HFFc6 (cell line): Measurements from ENCODE around the gene PGGT1B. TPM values are rescaled to one million over a fixed set of nuclear protein-coding genes. Genes with fewer than 3 reads are reported as not detected.

Experiments used
- DNase-seq: peaks from one replicate; pipeline ENCODE4 v3.0.0-alpha.2; 2018
- H3K27ac Mint-ChIP-seq: 2 replicates; pipeline ENCODE4 v1.8.0; 2020; ENCODE audit warnings: mild to moderate bottlenecking, mixed read lengths
- H3K27me3 Mint-ChIP-seq: 2 replicates; pipeline ENCODE4 v1.8.0; 2021; ENCODE audit warnings: mild to moderate bottlenecking, moderate library complexity, mixed read lengths; ENCODE audit not compliant: insufficient read depth
- H3K36me3 Mint-ChIP-seq: 2 replicates; pipeline ENCODE4 v1.8.0; 2021; ENCODE audit warnings: low read depth, mixed read lengths
- H3K4me1 Mint-ChIP-seq: 2 replicates; pipeline ENCODE4 v1.8.0; 2020; ENCODE audit warnings: low read depth, mixed read lengths
- H3K4me3 Mint-ChIP-seq: 2 replicates; pipeline ENCODE4 v1.8.0; 2020; ENCODE audit warnings: mild to moderate bottlenecking, moderate library complexity, mixed read lengths
- H3K9me3 Mint-ChIP-seq: 2 replicates; pipeline ENCODE4 v1.8.0; 2020; ENCODE audit warnings: mild to moderate bottlenecking, mixed read lengths
- total RNA-seq, 6 experiments: library from RNA; stranded (reverse); fragmentation: NEBNext Ultra II Directional; extraction: Animal tissue kit (Norgen Biotek cat#: 25700); gene quantifications; 2 replicates in 1 of 6; 3 replicates in 5 of 6; pipeline ENCODE4 v1.2.3, GENCODE V29; 2021
- TF ChIP-seq, protein P1 (sequence below): fragments of 200-600 bp; sonication (generic); IDR thresholded peaks from 2 replicates; pipeline ENCODE4 v1.5.0; 2021; ENCODE audit warnings: antibody characterized with exemption, mild to moderate bottlenecking

PGGT1B gene
- total RNA-seq, 6 experiments from 2014 or later = 28.2 to 40.1 (median 35.0) TPM

DNA sequence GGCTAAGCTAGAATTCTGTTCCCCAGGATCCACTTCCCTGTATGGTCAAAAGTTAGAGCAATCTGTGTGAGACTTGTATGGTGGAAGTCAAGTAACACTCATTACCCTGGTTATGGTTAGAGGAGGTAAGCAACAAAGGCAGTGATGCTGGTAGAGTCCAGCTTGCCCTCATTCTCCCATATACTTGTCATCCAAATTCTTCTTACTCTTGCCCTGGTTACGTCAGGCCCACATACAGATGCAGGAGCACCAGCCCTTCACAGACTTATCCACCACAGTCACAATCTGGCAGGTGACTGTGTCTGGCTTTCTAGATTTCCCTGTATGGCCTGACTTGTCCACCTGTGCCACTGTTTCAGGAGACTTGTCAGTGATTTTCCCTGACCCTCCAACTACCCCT lies 35.4 kb downstream of the PGGT1B start:
- H3K4me3 Mint-ChIP-seq = no peak overlapping the region
- no peaks in the 10 kb centered on the region; the same call in 1 of the 2 replicates for H3K27me3 Mint-ChIP-seq
- H3K4me1 Mint-ChIP-seq = no peaks in the 10 kb centered on the region
- TF ChIP-seq, protein P1, sequence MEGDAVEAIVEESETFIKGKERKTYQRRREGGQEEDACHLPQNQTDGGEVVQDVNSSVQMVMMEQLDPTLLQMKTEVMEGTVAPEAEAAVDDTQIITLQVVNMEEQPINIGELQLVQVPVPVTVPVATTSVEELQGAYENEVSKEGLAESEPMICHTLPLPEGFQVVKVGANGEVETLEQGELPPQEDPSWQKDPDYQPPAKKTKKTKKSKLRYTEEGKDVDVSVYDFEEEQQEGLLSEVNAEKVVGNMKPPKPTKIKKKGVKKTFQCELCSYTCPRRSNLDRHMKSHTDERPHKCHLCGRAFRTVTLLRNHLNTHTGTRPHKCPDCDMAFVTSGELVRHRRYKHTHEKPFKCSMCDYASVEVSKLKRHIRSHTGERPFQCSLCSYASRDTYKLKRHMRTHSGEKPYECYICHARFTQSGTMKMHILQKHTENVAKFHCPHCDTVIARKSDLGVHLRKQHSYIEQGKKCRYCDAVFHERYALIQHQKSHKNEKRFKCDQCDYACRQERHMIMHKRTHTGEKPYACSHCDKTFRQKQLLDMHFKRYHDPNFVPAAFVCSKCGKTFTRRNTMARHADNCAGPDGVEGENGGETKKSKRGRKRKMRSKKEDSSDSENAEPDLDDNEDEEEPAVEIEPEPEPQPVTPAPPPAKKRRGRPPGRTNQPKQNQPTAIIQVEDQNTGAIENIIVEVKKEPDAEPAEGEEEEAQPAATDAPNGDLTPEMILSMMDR = no peak
- no peak overlapping the region for H3K27ac Mint-ChIP-seq
- H3K36me3 Mint-ChIP-seq = peaks cover 15% of the 10 kb centered on the region
- DNase-seq = no peak
- H3K9me3 Mint-ChIP-seq = no peaks in the 10 kb centered on the region

- DNase-seq = no peak
- Mint-ChIP-seq H3K4me3 (no peak overlapping the region), H3K4me1 (no peaks in the 10 kb centered on the region), H3K36me3 (peaks cover 13% of the 10 kb centered on the region; the same call in 1 of the 2 replicates), H3K27ac (no peak overlapping the region), H3K27me3 (no peaks in the 10 kb centered on the region; the same call in 1 of the 2 replicates), H3K9me3 (no peaks in the 10 kb centered on the region)
- TF ChIP-seq, protein P1 = no peak
These were observed 48.1 kb downstream of the PGGT1B start for GRCh38 chr5:115214541-115214940.

- Mint-ChIP-seq H3K4me1 (no peaks in the 10 kb centered on the region), H3K9me3 (no peaks in the 10 kb centered on the region), H3K4me3 (no peak overlapping the region), H3K36me3 (no peaks in the 10 kb centered on the region), H3K27ac (no peak overlapping the region), H3K27me3 (no peaks in the 10 kb centered on the region)
- TF ChIP-seq, protein P1 = no peak
- DNase-seq = no peak
These were observed 53.4 kb downstream of the PGGT1B start for GRCh38 chr5:115209279-115209678.

GRCh38 chr5:115202952-115203351 lies 59.7 kb downstream of the PGGT1B start:
- H3K4me3 Mint-ChIP-seq = no peak overlapping the region
- no peak for DNase-seq
- TF ChIP-seq, protein P1 = no peak
- no peaks in the 10 kb centered on the region for H3K36me3 Mint-ChIP-seq
- no peaks in the 10 kb centered on the region; the same call in none of the 2 replicates for H3K27me3 Mint-ChIP-seq
- no peaks in the 10 kb centered on the region for H3K4me1 Mint-ChIP-seq
- no peaks in the 10 kb centered on the region for H3K9me3 Mint-ChIP-seq
- H3K27ac Mint-ChIP-seq = no peak overlapping the region

DNA sequence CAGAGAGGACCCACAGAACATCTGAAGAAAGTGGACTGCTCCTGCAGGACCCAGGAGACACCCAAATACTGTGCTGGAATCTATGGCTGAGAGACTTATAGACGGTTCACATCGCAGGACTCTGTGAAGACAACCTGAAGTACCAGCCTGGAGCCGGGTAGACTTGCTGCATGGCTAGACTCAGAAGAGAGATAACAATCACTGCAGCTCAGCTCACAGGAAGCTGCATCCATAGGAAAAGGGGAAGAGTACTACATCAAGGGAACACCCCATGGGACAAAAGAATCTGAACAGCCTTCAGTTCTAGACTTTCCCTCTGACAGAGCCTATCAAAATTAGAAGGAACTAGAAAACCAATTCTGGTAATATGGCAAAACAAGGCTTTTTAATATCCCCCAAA lies 66.5 kb downstream of the PGGT1B start:
- Mint-ChIP-seq H3K27ac (no peak overlapping the region), H3K9me3 (no peaks in the 10 kb centered on the region), H3K4me1 (no peaks in the 10 kb centered on the region), H3K27me3 (peaks cover 3% of the 10 kb centered on the region), H3K36me3 (no peaks in the 10 kb centered on the region), H3K4me3 (no peak overlapping the region)
- TF ChIP-seq, protein P1 = no peak
- DNase-seq = no peak

DNA sequence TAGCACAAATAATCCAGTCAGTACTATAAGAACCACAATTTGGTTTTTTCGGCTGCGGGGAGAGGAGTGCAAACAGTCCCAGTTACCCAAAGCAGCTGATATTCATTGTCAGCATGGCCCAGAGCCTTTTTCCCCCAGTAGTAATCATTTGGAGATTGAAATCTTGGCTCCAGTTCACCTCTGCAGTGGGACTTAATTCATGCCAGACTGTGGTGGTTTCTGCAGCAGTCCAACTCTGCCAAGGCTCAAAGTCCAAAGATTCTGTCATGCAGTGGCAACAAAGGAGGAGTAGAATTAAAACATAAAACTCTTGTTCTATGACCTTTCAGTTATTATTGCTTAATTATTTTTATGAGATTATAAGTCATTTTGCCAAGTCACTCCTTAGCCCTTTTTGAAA lies 68.0 kb downstream of the PGGT1B start:
- Mint-ChIP-seq H3K4me1 (no peaks in the 10 kb centered on the region), H3K27me3 (peaks cover 4% of the 10 kb centered on the region), H3K4me3 (no peak overlapping the region), H3K27ac (no peak overlapping the region), H3K36me3 (no peaks in the 10 kb centered on the region), H3K9me3 (no peaks in the 10 kb centered on the region)
- TF ChIP-seq, protein P1 = no peak
- DNase-seq = no peak
